ENCODE results near the gene NFIC.
"Not testable (repeated sequence)": the region's sequence is repeated elsewhere in the genome, so short reads cannot be mapped to it uniquely, and the experiment has no call there.

The NFIC gene

DNA sequence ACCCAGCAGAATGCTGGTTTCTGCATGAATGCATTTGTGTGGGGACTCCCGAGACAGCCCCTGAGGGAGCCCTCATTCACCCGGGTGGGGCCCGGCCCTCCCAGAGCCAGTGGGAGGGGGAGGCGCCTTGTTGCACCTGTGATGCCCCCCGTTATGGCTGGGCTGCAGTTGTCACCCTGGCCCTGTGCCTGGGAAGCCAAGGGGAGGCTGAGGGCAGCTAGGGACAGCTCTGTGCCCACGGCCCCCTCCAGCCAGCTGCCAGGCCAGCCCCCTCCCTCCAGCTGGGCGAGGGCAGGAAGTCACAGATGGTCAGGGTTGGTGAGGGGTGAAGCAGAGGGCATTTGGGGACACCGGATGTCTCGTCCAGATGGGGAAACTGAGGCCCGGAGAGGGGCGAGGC is 26.1 kb downstream of the NFIC start:
- Histone ChIP-seq H3K4me3 (no peak overlapping the region), H3K27me3 (no peaks in the 10 kb centered on the region), H3K27ac (peak overlapping the region in 1 of 2 donors; percentile 6), H3K4me1 (peaks cover 4 to 67% (median 54%) of the 10 kb centered on the region in 4 donors), H3K36me3 (peaks cover 4 to 27% (median 12%) of the 10 kb centered on the region in 3 donors), H3K9me3 (no peaks in the 10 kb centered on the region)
- intact Hi-C loops (cut with DNase I; ENCODE audit: low total_unique reads): no loop called here
- DNase-seq: no peak
- TF ChIP-seq, protein P1, sequence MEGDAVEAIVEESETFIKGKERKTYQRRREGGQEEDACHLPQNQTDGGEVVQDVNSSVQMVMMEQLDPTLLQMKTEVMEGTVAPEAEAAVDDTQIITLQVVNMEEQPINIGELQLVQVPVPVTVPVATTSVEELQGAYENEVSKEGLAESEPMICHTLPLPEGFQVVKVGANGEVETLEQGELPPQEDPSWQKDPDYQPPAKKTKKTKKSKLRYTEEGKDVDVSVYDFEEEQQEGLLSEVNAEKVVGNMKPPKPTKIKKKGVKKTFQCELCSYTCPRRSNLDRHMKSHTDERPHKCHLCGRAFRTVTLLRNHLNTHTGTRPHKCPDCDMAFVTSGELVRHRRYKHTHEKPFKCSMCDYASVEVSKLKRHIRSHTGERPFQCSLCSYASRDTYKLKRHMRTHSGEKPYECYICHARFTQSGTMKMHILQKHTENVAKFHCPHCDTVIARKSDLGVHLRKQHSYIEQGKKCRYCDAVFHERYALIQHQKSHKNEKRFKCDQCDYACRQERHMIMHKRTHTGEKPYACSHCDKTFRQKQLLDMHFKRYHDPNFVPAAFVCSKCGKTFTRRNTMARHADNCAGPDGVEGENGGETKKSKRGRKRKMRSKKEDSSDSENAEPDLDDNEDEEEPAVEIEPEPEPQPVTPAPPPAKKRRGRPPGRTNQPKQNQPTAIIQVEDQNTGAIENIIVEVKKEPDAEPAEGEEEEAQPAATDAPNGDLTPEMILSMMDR (IDR thresholded peaks at IDR 0.05): no peak

- peak overlapping the region; percentile 47 to 48 for H3K4me3 ChIP-seq
- intact Hi-C loops (cut with DNase I; ENCODE audit: low total_unique reads): no loop called here
- no peak for DNase-seq
- peaks cover 0 to 70% (median 53%) of the 10 kb centered on the region in 4 donors for H3K4me1 ChIP-seq
- peak overlapping the region; percentile 98 to 100 for H3K27ac ChIP-seq
- no peaks in the 10 kb centered on the region for H3K9me3 ChIP-seq
- peaks cover 0 to 24% (median 4%) of the 10 kb centered on the region in 3 donors for H3K36me3 ChIP-seq
- TF ChIP-seq, protein P1 (IDR thresholded peaks at IDR 0.05): no peak
- no peaks in the 10 kb centered on the region for H3K27me3 ChIP-seq
Measured at GRCh38 chr19:3396881-3397265, 30.5 kb downstream of the NFIC start.

- Histone ChIP-seq H3K4me3 (peak overlapping the region; percentile 47 to 48), H3K9me3 (no peaks in the 10 kb centered on the region), H3K27ac (peak overlapping the region; percentile 98 to 100), H3K4me1 (peaks cover 0 to 70% (median 52%) of the 10 kb centered on the region in 4 donors), H3K27me3 (no peaks in the 10 kb centered on the region), H3K36me3 (peaks cover 4 to 19% (median 5%) of the 10 kb centered on the region in 3 donors)
- no peak for DNase-seq
- TF ChIP-seq, protein P1 (IDR thresholded peaks at IDR 0.05): no peak
- intact Hi-C loops (cut with DNase I; ENCODE audit: low total_unique reads): no loop called here
Measured at GRCh38 chr19:3397266-3398022, 31.1 kb downstream of the NFIC start.

GRCh38 chr19:3398114-3398899 is 31.9 kb downstream of the NFIC start:
- Histone ChIP-seq H3K36me3 (peaks cover 4 to 11% (median 5%) of the 10 kb centered on the region in 3 donors), H3K4me1 (peaks cover 0 to 75% (median 55%) of the 10 kb centered on the region in 4 donors), H3K9me3 (no peaks in the 10 kb centered on the region), H3K27me3 (no peaks in the 10 kb centered on the region), H3K4me3 (peak overlapping the region; percentile 47 to 48), H3K27ac (peak overlapping the region; percentile 98 to 100)
- DNase-seq: peak; percentile 84 to 93
- intact Hi-C loops (cut with DNase I; ENCODE audit: low total_unique reads): no loop called here
- TF ChIP-seq, protein P1 (IDR thresholded peaks at IDR 0.05): no peak

- peaks cover 4 to 11% (median 5%) of the 10 kb centered on the region in 3 donors for H3K36me3 ChIP-seq
- DNase-seq: no peak
- peaks cover 0 to 78% (median 58%) of the 10 kb centered on the region in 4 donors for H3K4me1 ChIP-seq
- intact Hi-C loops (cut with DNase I; ENCODE audit: low total_unique reads): no loop called here
- peak overlapping the region; percentile 47 to 48 for H3K4me3 ChIP-seq
- H3K27me3 ChIP-seq: no peaks in the 10 kb centered on the region
- no peaks in the 10 kb centered on the region for H3K9me3 ChIP-seq
- TF ChIP-seq, protein P1 (IDR thresholded peaks at IDR 0.05): no peak
- H3K27ac ChIP-seq: peak overlapping the region; percentile 98 to 100
Measured at GRCh38 chr19:3398900-3399278, 32.5 kb downstream of the NFIC start.

GRCh38 chr19:3399311-3399710 is 32.9 kb downstream of the NFIC start:
- peaks cover 0 to 82% (median 58%) of the 10 kb centered on the region in 4 donors for H3K4me1 ChIP-seq
- H3K36me3 ChIP-seq: peaks cover 0 to 11% (median 5%) of the 10 kb centered on the region in 3 donors
- intact Hi-C loops (cut with DNase I; ENCODE audit: low total_unique reads); H3K27me3 ChIP-seq; H3K9me3 ChIP-seq: not testable (repeated sequence)
- H3K4me3 ChIP-seq: peak overlapping the region in 1 of 2 donors; percentile 47
- peak; percentile 70 to 87 for DNase-seq
- peak overlapping the region; percentile 98 to 100 for H3K27ac ChIP-seq
